Right ventricle myocardium superior (tissue), 1 donor: ENCODE measurements around the gene ADCK2. TPM values are rescaled to one million over a fixed set of nuclear protein-coding genes. Genes with fewer than 3 reads are reported as not detected.
"Not testable (repeated sequence)": the region's sequence is repeated elsewhere in the genome, so short reads cannot be mapped to it uniquely, and the experiment has no call there.

Experiments
- ATAC-seq: fragments of 200-7000 bp; cut with Tn5 transposase; one replicate; pipeline ENCODE4 v1.9.1; 2020; ENCODE audit warnings: mild to moderate bottlenecking; ENCODE audit not compliant: poor library complexity
- DNase-seq: peaks from one replicate; pipeline ENCODE4 v3.0.0-alpha.2; 2020
- intact Hi-C: fragments of 100-400 bp; cut with DNase I; formaldehyde crosslinking; loops from one replicate; pipeline ENCODE4 v1.11.2; 2022
- total RNA-seq: library from RNA; stranded (reverse); fragmentation: NEBNext Ultra II Directional; extraction: Animal tissue kit (Norgen Biotek cat#: 25700); gene quantifications from one replicate; pipeline ENCODE4 v1.2.1, GENCODE V29; 2021
- donor health status: DM: no; HTN: yes; CAD: no; lungs with severe emphysema.

The ADCK2 gene
- total RNA-seq, 1 donor from 2014 or later = 9.2 TPM

- intact Hi-C loops = no loop called here
- ATAC-seq (no peak), DNase-seq (no peak)
These were observed 5.3 kb upstream of the ADCK2 start for GRCh38 chr7:140667476-140667875.

DNA sequence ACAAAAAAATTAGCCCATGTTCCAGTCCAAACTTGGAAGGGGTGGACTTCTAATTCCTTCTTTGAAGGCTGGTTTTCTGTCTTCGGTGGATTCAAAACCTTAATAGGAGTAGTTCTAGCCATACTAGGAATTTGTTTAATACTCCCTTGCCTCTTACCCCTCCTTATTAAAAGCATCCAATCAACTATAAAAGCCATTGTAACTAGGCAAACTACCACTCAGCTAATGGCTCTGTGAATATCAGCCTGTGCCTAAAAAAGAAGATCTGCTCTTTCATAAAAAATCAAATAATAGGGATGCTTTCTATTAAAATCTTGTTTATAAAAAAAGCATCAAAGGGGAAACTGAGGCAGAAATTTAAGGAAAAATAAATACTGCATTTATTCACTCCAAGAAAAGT lies 4.1 kb upstream of the ADCK2 start:
- intact Hi-C loops = no loop called here
- DNase-seq (no peak), ATAC-seq (no peak)

DNA sequence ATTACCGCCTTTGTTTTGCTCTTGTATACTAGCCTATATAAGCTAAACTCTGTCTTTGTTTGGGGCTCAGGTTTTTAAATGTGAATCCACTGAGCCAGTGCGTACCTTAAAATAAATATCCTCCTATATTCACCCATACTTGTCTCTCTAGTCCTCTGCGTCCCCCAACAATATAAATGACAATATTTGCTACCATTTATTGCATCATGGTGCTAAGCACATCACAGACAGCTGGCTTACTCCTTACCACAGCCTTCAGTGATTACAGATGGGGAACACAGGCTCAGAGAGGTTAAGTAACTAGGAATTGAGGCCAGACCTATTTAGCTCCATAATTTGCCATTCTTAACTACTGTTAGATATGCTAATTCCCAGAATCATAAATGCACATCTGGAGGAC lies 3.4 kb upstream of the ADCK2 start:
- intact Hi-C loops = no loop called here
- ATAC-seq = no peak
- no peak for DNase-seq

DNA sequence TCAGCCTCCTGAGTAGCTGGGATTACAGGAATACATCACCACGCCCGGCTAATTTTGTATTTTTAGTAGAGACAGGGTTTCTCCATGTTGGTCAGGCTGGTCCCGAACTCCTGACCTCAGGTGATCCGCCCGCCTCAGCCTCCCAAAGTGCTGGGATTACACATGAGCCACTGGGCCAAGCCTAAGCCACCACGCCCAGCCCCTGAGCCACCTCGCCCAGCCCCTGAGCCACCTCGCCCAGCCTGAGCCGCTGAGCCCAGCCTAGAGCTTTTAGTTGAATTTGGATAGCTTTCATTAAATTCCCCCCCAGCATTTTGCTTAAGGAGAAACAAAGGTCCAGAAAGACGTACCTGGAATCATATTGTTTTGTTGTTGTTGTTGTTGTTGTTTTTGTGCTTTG lies 2.9 kb upstream of the ADCK2 start:
- not testable (repeated sequence) for ATAC-seq, DNase-seq
- intact Hi-C loops = loop anchor here (10.0 kb wide), 1 partner anchor 345 kb away; the partner anchor contains the start of gene MRPS33

- ATAC-seq = no peak
- intact Hi-C loops = loop anchor here (10.0 kb wide), 1 partner anchor 344 kb away; the partner anchor contains the start of gene MRPS33
- DNase-seq = no peak
These were observed 2.3 kb upstream of the ADCK2 start for GRCh38 chr7:140670343-140670935.

GRCh38 chr7:140671966-140672365 lies 779 bp upstream of the ADCK2 start:
- DNase-seq (no peak), ATAC-seq (no peak)
- intact Hi-C loops = loop anchor here (10.0 kb wide), 1 partner anchor 343 kb away; the partner anchor contains the start of gene MRPS33

GRCh38 chr7:140673063-140673773 lies 473 bp downstream of the ADCK2 start:
- peak; percentile 65 for DNase-seq
- ATAC-seq = peak; percentile 70
- intact Hi-C loops = loop anchor here (10.0 kb wide), 1 partner anchor 342 kb away; the partner anchor contains the start of gene MRPS33

GRCh38 chr7:140673774-140674155 lies 1.0 kb downstream of the ADCK2 start:
- intact Hi-C loops = loop anchor here (10.0 kb wide), 1 partner anchor 341 kb away; the partner anchor contains the start of gene MRPS33
- peak; percentile 2 for ATAC-seq
- DNase-seq = no peak

DNA sequence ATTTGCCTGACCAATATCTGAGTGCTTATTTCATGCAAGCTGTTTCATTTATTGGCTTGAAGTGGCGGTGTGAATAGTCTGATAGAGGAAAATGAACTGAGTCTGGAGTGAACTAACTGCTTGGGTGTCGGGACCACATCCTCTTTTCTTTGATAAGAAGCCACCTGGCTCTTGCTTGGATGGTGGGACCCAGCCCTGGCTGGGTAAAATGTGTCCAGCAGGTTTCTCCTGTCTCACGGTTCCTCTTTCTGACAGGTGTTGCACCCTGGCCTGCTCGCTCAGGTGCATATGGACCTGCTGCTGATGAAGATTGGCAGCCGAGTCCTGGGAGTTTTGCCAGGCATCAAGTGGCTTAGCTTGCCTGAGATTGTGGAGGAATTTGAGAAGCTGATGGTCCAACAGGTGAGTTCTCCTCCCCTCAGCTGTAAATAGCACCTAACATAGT lies 1.6 kb downstream of the ADCK2 start:
- ATAC-seq = no peak
- no peak for DNase-seq
- intact Hi-C loops = loop anchor here (10.0 kb wide), 1 partner anchor 340 kb away; the partner anchor contains the start of gene MRPS33

DNA sequence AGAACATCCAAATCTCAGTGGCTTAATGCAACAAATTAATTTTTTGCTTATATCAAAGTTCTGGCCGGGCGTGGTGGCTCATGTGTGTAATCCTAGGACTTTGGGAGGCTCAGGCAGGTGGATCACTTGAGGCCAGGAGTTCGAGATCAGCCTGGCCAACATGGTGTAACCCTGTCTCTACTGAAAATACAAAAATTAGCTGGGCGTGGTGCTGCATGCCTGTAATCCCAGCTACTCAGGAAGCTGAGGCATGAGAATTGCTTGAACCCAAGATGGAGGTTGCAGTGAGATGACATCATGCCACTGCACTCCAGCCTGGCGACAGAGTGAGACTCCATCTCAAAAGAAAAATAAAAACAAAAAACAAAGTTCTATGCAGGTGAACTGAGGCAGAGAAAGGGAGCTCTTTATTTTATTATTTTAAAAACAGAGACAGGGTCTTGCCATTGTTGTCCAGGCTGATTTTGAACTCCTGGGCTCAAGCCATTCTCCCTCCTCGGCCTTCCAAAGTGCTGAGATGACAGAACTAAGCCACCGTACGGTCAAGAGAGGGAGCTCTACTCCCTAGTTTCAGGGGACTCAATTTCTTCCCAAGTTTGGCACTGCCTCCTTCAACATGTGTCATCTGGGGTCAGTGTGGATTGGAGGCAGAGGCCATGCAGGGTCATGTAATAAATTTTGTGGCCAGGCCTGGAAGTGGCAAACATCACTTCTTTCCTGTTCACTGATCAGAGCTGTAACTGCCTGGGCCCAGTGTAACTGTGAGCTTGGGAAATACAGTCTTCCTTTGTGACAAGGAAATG lies 2.4 kb downstream of the ADCK2 start:
- intact Hi-C loops = loop anchor here (10.0 kb wide), 1 partner anchor 340 kb away; the partner anchor contains the start of gene MRPS33
- no peak for DNase-seq

DNA sequence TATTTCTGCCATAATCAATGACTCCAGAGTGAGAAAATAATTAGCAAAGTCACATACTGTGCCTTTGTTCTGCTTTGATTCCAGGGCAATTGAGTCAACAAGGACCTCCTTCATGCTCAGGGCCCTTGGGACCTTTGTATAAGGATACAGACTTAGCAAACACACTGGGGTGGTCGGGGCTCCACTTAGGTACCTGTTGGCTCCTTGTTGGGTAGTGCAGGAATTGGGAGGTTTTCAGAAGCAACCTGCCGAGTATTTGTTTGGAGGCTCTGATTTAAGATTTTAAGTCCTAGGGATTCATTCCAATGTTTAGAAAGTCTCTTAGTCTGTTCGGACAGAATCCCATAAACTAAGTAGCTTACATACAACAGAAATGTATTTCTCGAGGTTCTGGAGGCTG lies 3.0 kb downstream of the ADCK2 start:
- intact Hi-C loops = loop anchor here (10.0 kb wide), 1 partner anchor 339 kb away; the partner anchor contains the start of gene MRPS33
- DNase-seq (no peak), ATAC-seq (no peak)

More for the DNA sequence above, 2.4 kb downstream of the ADCK2 start:
- peak; percentile 66 for ATAC-seq

DNA sequence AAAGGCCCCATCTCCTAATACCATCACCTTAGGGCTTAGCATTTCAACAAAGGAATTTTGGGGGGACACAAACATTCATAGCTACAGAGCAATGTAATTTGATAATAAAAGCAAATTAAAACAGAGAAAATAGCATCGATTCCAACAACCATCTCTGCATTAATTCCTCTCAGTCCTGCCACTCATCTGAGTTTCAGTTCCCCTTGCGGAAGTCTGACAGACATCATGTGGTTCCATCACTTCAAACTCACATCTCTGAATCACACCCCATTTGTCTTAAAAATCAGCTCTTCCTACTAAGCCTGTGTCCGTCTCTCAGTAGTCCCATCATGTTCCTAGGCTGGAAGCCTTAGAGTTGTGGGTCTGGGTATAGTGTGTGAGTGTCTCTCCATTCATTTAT lies 3.6 kb downstream of the ADCK2 start:
- intact Hi-C loops = loop anchor here (10.0 kb wide), 1 partner anchor 338 kb away; the partner anchor contains the start of gene MRPS33
- ATAC-seq = no peak
- DNase-seq = no peak

GRCh38 chr7:140676956-140677355 lies 4.2 kb downstream of the ADCK2 start:
- intact Hi-C loops = loop anchor here (10.0 kb wide), 1 partner anchor 338 kb away; the partner anchor contains the start of gene MRPS33
- not testable (repeated sequence) for ATAC-seq, DNase-seq

- intact Hi-C loops = loop anchor here (10.0 kb wide), 1 partner anchor 337 kb away; the partner anchor contains the start of gene MRPS33
- no peak for DNase-seq
These were observed 4.8 kb downstream of the ADCK2 start for GRCh38 chr7:140677496-140677895.

DNA sequence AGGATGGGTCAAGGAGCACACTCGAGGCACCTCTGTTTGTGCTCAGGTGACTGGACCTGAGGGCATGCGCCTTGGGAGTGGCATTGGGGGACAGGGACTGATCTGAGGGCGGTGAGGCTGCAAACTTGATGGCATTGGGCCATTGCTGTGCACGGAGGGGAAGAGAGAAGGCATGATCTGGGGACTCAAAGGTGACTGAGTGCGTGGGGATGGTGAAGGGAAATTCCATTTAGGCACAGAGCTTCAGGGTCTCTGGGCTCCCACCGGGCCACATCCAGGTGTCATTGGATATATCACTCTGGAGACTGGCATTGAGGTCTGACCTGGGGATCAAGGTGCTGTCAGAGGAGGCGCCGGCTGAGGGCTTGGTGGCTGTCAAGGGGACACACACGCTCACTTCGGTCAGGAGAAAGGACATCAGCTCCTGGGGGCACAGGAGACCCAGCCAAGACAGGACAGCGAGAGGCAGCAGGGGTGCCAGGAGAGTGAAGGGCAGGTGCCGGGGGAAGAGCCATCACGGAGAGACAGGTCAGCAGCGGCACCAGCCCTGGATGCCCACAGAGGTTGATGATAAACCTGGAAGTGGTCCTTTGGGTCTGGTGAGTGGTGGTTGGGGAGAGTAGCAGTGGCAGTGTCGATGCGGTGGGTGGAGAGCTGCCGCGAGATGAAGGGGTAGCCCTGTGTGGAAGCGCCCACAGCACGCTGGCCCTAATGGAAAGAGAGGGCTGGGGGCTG lies 5.5 kb downstream of the ADCK2 start:
- intact Hi-C loops = loop anchor here (10.0 kb wide), 1 partner anchor 337 kb away; the partner anchor contains the start of gene MRPS33
- DNase-seq (no peak), ATAC-seq (no peak)

More at GRCh38 chr7:140677496-140677895, 4.8 kb downstream of the ADCK2 start:
- no peak for ATAC-seq

DNA sequence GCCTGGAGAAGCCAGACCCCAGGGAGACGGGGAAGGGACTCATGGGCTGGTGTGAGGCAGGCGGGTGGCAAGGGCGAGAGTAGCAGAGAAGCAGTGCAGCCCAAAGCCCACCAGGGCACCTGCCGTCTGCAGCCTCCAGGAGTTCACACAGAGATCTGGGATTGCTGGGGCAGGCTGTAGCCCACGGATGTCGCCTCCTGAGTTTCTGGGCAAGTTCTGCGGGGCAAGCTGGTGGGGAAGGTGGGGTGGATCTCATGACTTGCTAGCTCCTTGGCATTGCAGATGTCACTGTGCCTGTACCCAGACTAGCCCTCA lies 6.0 kb downstream of the ADCK2 start:
- intact Hi-C loops = loop anchor here (10.0 kb wide), 1 partner anchor 336 kb away; the partner anchor contains the start of gene MRPS33
- DNase-seq (no peak), ATAC-seq (no peak)

- ATAC-seq (no peak), DNase-seq (no peak)
- intact Hi-C loops = loop anchor here (10.0 kb wide), 1 partner anchor 336 kb away; the partner anchor contains the start of gene MRPS33
These were observed 6.4 kb downstream of the ADCK2 start for GRCh38 chr7:140679186-140679585.

DNA sequence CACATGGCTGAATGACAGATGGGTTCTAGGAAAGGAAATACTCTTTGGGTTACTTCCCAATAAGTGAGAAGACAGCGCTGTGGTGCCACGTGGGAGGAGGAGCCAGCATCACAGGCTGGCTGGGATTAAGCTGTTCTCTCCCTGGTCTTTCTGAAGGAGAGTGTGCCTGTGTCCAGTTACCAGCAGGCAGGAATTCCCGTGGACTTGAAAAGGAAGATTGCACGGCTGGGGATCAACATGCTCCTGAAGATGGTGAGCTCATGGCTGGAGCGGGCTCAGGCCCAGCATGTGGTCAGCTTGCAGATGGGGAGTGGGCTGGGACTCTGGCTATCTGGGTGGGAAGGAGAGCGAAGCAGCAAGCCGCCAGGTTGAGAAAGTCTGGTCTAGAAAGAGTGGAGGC lies 8.1 kb downstream of the ADCK2 start:
- no peak for DNase-seq
- no peak for ATAC-seq
- intact Hi-C loops = no loop called here
